Measurements from ENCODE around the gene TBC1D1.
A peak's percentile ranks its signal among the peaks of the same experiment; 100 is the strongest.

The TBC1D1 gene

GRCh38 chr4:38065900-38066299 lies 175.0 kb downstream of the TBC1D1 start:
- TF ChIP-seq CTCF (IDR thresholded peaks at IDR 0.05; ENCODE audit: low read depth, low read length, missing control alignments), result no peak
- in situ Hi-C loops (cut with HindIII; ENCODE audit: low sequenced_read_pairs), result no loop called here
- no peak overlapping the region for H3K4me3 ChIP-seq (ENCODE audit: low read depth, low read length)
- DNase-seq (ENCODE audit: low read depth), result no peak

- H3K4me3 ChIP-seq (ENCODE audit: low read depth, low read length), result no peak overlapping the region
- no peak for TF ChIP-seq CTCF (IDR thresholded peaks at IDR 0.05; ENCODE audit: low read depth, low read length, missing control alignments)
- in situ Hi-C loops (cut with HindIII; ENCODE audit: low sequenced_read_pairs), result no loop called here
- DNase-seq (ENCODE audit: low read depth), result no peak
Measured at GRCh38 chr4:38067499-38067898, 176.6 kb downstream of the TBC1D1 start.

- no peak for TF ChIP-seq CTCF (IDR thresholded peaks at IDR 0.05; ENCODE audit: low read depth, low read length, missing control alignments)
- H3K4me3 ChIP-seq (ENCODE audit: low read depth, low read length), result no peak overlapping the region
- in situ Hi-C loops (cut with HindIII; ENCODE audit: low sequenced_read_pairs), result no loop called here
- no peak for DNase-seq (ENCODE audit: low read depth)
Measured at GRCh38 chr4:38068107-38068506, 177.2 kb downstream of the TBC1D1 start.

GRCh38 chr4:38069271-38069760 lies 178.4 kb downstream of the TBC1D1 start:
- peak; percentile 37 for TF ChIP-seq CTCF (IDR thresholded peaks at IDR 0.05; ENCODE audit: low read depth, low read length, missing control alignments)
- in situ Hi-C loops (cut with HindIII; ENCODE audit: low sequenced_read_pairs), result no loop called here
- H3K4me3 ChIP-seq (ENCODE audit: low read depth, low read length), result no peak overlapping the region
- DNase-seq (ENCODE audit: low read depth), result no peak

- TF ChIP-seq CTCF (IDR thresholded peaks at IDR 0.05; ENCODE audit: low read depth, low read length, missing control alignments), result no peak
- no peak overlapping the region for H3K4me3 ChIP-seq (ENCODE audit: low read depth, low read length)
- in situ Hi-C loops (cut with HindIII; ENCODE audit: low sequenced_read_pairs), result no loop called here
- DNase-seq (ENCODE audit: low read depth), result no peak
Measured at GRCh38 chr4:38071801-38072431, 181.0 kb downstream of the TBC1D1 start.

- in situ Hi-C loops (cut with HindIII; ENCODE audit: low sequenced_read_pairs), result no loop called here
- DNase-seq (ENCODE audit: low read depth), result no peak
- TF ChIP-seq CTCF (IDR thresholded peaks at IDR 0.05; ENCODE audit: low read depth, low read length, missing control alignments), result no peak
- H3K4me3 ChIP-seq (ENCODE audit: low read depth, low read length), result no peak overlapping the region
Measured at GRCh38 chr4:38072578-38072977, 181.7 kb downstream of the TBC1D1 start.

All from astrocyte of the cerebellum (primary cell).